Measurements from ENCODE around the gene TKT. TPM values are rescaled to one million over a fixed set of nuclear protein-coding genes. Genes with fewer than 3 reads are reported as not detected.

The TKT gene, protein sequence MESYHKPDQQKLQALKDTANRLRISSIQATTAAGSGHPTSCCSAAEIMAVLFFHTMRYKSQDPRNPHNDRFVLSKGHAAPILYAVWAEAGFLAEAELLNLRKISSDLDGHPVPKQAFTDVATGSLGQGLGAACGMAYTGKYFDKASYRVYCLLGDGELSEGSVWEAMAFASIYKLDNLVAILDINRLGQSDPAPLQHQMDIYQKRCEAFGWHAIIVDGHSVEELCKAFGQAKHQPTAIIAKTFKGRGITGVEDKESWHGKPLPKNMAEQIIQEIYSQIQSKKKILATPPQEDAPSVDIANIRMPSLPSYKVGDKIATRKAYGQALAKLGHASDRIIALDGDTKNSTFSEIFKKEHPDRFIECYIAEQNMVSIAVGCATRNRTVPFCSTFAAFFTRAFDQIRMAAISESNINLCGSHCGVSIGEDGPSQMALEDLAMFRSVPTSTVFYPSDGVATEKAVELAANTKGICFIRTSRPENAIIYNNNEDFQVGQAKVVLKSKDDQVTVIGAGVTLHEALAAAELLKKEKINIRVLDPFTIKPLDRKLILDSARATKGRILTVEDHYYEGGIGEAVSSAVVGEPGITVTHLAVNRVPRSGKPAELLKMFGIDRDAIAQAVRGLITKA
- 100 to 1,000 TPM; 468 to 962 (median 800) TPM for total RNA-seq

- Histone ChIP-seq H3K4me3 (replicated peaks in 1 of 3) (peak within 1 kb of the TSS; percentile 47 to 95 (median 94)), H3K9me3 (no peaks in the 10 kb centered on the region), H3K36me3 (no peaks in the 10 kb centered on the region), H3K27me3 (no peaks in the 10 kb centered on the region), H3K4me1 (peaks cover 29 to 57% of the 10 kb centered on the region in 2 donors), H3K27ac (peak within 1 kb of the TSS; percentile 76 to 95 (median 88))
- TF ChIP-seq POLR2A (IDR thresholded peaks at IDR 0.05): peak in 1 of 2 donors; percentile 92
- TF ChIP-seq, protein P1, sequence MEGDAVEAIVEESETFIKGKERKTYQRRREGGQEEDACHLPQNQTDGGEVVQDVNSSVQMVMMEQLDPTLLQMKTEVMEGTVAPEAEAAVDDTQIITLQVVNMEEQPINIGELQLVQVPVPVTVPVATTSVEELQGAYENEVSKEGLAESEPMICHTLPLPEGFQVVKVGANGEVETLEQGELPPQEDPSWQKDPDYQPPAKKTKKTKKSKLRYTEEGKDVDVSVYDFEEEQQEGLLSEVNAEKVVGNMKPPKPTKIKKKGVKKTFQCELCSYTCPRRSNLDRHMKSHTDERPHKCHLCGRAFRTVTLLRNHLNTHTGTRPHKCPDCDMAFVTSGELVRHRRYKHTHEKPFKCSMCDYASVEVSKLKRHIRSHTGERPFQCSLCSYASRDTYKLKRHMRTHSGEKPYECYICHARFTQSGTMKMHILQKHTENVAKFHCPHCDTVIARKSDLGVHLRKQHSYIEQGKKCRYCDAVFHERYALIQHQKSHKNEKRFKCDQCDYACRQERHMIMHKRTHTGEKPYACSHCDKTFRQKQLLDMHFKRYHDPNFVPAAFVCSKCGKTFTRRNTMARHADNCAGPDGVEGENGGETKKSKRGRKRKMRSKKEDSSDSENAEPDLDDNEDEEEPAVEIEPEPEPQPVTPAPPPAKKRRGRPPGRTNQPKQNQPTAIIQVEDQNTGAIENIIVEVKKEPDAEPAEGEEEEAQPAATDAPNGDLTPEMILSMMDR (IDR thresholded peaks at IDR 0.05): no peak
- DNase-seq: peak; percentile 88 to 89
- WGBS, 2 donors: 48% methylated on average over 15 to 17 of the region's 66 CpGs
- intact Hi-C loops (cut with DNase I): no loop called here
These were observed at the start of gene TKT for GRCh38 chr3:53255775-53256703. TSS of gene TKT (minus strand) at chr3:53256022. CDS start at chr3:53255942, 80 bp downstream.

DNA sequence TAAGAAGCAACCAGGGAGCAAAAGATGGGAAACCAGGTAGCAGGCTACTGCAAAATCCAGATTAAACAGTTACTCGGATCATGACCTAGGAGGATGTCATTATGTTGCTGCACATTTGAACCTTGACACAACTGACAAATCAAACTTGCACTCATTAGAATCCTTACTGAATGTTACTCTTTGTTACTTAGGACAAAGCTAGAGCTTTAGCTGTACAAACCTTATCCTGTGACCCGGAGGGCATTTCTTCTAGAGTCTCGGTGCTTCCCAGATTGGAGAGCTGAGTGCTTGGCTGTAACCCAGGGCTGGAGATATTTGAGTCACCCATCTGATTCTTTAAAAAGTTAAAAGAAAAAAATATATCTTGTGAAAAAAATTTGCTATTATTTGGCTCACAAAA is 48.1 kb upstream of the TKT start:
- H3K27me3 ChIP-seq: no peaks in the 10 kb centered on the region
- TF ChIP-seq, protein P1 (IDR thresholded peaks at IDR 0.05): no peak
- no peak for TF ChIP-seq POLR2A (IDR thresholded peaks at IDR 0.05)
- no peak overlapping the region for H3K4me3 ChIP-seq (replicated peaks in 1 of 3)
- H3K27ac ChIP-seq: peak overlapping the region; percentile 33 to 44 (median 39)
- peak; percentile 74 to 77 for DNase-seq
- peaks cover 15 to 20% of the 10 kb centered on the region in 2 donors for H3K36me3 ChIP-seq
- H3K9me3 ChIP-seq: no peaks in the 10 kb centered on the region
- 39 to 46% methylated on average over 3 of the region's 3 CpGs for WGBS, 2 donors
- peaks cover 0 to 14% of the 10 kb centered on the region in 2 donors for H3K4me1 ChIP-seq
- intact Hi-C loops (cut with DNase I): loop anchor here (5.0 kb wide), 1 partner anchor 403 kb away; no protein-coding TSS in a partner anchor

GRCh38 chr3:53303549-53303948 is 47.7 kb upstream of the TKT start:
- intact Hi-C loops (cut with DNase I): loop anchor here (5.0 kb wide), 1 partner anchor 404 kb away; no protein-coding TSS in a partner anchor
- Histone ChIP-seq H3K36me3 (peaks cover 14 to 16% of the 10 kb centered on the region in 2 donors), H3K4me3 (replicated peaks in 1 of 3) (no peak overlapping the region), H3K4me1 (peaks cover 0 to 14% of the 10 kb centered on the region in 2 donors), H3K9me3 (no peaks in the 10 kb centered on the region), H3K27ac (peak overlapping the region; percentile 33 to 44 (median 39)), H3K27me3 (no peaks in the 10 kb centered on the region)
- WGBS, 2 donors: 72 to 82% methylated on average over 3 of the region's 3 CpGs
- no peak for TF ChIP-seq POLR2A (IDR thresholded peaks at IDR 0.05)
- TF ChIP-seq, protein P1 (IDR thresholded peaks at IDR 0.05): no peak
- no peak for DNase-seq

- TF ChIP-seq, protein P1 (IDR thresholded peaks at IDR 0.05): no peak
- no peak for TF ChIP-seq POLR2A (IDR thresholded peaks at IDR 0.05)
- H3K36me3 ChIP-seq: peaks cover 10 to 13% of the 10 kb centered on the region in 2 donors
- WGBS, 2 donors: 93 to 98% methylated on average over 3 of the region's 3 CpGs
- peaks cover 0 to 14% of the 10 kb centered on the region in 2 donors for H3K4me1 ChIP-seq
- H3K9me3 ChIP-seq: no peaks in the 10 kb centered on the region
- intact Hi-C loops (cut with DNase I): loop anchor here (5.0 kb wide), 1 partner anchor 406 kb away; no protein-coding TSS in a partner anchor
- DNase-seq: no peak
- no peak overlapping the region for H3K4me3 ChIP-seq (replicated peaks in 1 of 3)
- H3K27me3 ChIP-seq: no peaks in the 10 kb centered on the region
- no peak overlapping the region for H3K27ac ChIP-seq
These were observed 45.0 kb upstream of the TKT start for GRCh38 chr3:53300826-53301225.
